Nephron progenitor cell (in vitro differentiated cells): ENCODE data around the gene UBE2H.

ENCODE experiments used
- DNase-seq: peaks from one replicate; pipeline ENCODE4 v3.0.0; 2021
- H3K27ac Mint-ChIP-seq: 2 replicates; pipeline ENCODE4 v1.8.0; 2021; ENCODE audit warnings: mild to moderate bottlenecking, moderate library complexity, mixed read lengths
- H3K27me3 Mint-ChIP-seq: 2 replicates; pipeline ENCODE4 v1.8.0; 2021; ENCODE audit warnings: mild to moderate bottlenecking, low read depth, mixed read lengths; ENCODE audit not compliant: poor library complexity
- H3K36me3 Mint-ChIP-seq: 2 replicates; pipeline ENCODE4 v1.8.0; 2021; ENCODE audit warnings: low read depth, mixed read lengths
- H3K4me1 Mint-ChIP-seq: 2 replicates; pipeline ENCODE4 v1.8.0; 2021; ENCODE audit warnings: mixed read lengths
- H3K4me3 Mint-ChIP-seq: 2 replicates; pipeline ENCODE4 v1.8.0; 2021; ENCODE audit warnings: mild to moderate bottlenecking, moderate library complexity, mixed read lengths
- H3K9me3 Mint-ChIP-seq: 2 replicates; pipeline ENCODE4 v1.8.0; 2021; ENCODE audit warnings: mild to moderate bottlenecking, moderate library complexity, mixed read lengths
- CTCF ChIP-seq: fragments of 200-600 bp; sonication (generic); IDR thresholded peaks from 2 replicates; pipeline ENCODE4 v1.5.0; 2021; ENCODE audit warnings: antibody characterized with exemption

UBE2H gene

DNA sequence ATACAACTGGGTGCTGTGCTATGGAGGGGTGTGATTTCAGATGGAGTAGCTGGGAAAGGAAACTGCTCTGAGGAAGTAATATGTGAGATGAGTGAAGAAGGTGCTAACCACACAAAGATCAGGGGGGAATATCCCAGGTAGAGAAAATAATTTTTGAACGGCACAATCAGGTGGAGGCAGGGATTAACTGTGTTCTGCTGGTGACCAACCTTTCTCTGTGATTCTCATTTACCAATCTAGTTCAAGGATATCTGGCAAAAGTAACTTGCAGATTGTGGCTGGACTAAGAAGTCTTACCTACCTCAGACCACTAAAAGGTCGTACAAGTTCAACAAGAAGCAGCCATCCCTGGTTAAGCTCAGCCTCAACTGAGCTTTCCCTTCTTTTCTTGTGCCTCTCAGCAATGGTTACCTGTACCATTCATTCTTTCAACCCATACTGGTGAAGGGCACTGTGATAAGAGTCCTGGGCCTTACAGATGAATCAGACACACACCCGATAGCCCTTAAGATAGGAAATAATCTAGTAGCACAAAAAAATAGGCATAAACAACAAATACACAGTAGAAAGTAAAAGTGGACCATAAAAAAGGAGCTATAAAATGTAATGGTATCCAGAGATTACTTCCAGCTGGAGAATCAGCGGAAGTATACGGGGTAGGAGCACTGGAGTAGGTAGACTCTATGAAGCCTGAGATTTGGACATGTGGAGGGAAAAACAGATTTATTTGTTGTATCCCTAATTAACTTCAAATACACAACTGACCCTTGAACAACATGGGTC lies 96.6 kb downstream of the UBE2H start:
- Mint-ChIP-seq H3K4me3 (no peak overlapping the region), H3K4me1 (peaks cover 31% of the 10 kb centered on the region), H3K36me3 (peaks cover 35% of the 10 kb centered on the region), H3K9me3 (no peaks in the 10 kb centered on the region), H3K27ac (peak overlapping the region; percentile 72), H3K27me3 (peaks cover 4% of the 10 kb centered on the region)
- TF ChIP-seq CTCF: no peak
- no peak for DNase-seq

DNA sequence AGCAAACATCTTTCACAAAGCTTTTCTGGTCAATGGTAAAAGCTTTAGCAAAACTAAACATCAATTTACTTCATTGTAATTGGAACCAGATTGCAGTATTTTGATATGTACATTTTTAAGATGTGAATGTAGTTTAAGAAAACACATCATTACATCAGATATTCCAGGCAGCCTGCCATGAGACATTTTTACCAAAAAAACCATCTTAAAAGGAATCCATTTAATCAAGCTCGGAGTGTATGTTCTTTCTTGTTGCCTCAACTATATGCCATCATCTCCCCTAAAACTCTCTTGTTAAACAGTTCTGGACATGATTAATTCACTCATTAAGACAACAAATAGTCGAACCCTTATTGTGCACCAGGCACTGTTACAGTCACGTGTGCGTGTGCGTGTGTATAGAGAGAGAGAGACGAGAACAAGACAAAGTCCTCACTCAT lies 97.5 kb downstream of the UBE2H start:
- peaks cover 38% of the 10 kb centered on the region for H3K36me3 Mint-ChIP-seq
- no peak overlapping the region for H3K27ac Mint-ChIP-seq
- DNase-seq: no peak
- H3K27me3 Mint-ChIP-seq: peaks cover 4% of the 10 kb centered on the region
- no peak for TF ChIP-seq CTCF
- H3K4me1 Mint-ChIP-seq: peaks cover 32% of the 10 kb centered on the region
- no peak overlapping the region for H3K4me3 Mint-ChIP-seq
- H3K9me3 Mint-ChIP-seq: no peaks in the 10 kb centered on the region

DNA sequence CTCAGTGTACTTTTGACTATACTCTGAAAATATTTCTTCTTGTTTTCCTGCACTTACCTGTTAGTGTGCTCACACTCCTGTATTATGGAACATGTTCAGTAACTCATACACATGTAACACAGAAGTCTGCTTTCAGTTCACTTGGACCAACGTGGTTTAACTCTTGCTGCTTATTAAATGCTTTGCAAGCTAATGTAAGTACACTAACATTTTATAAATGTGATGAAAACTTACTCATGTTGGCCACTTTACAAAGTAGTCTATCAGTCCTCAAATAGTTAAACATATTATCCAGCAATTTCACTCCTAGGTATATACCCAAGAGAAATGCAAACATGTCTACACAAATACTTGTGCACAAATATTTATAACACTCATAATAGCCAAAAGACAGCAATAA lies 98.4 kb downstream of the UBE2H start:
- Mint-ChIP-seq H3K4me3 (no peak overlapping the region), H3K27ac (peak overlapping the region; percentile 66), H3K4me1 (peaks cover 33% of the 10 kb centered on the region), H3K9me3 (no peaks in the 10 kb centered on the region), H3K27me3 (peaks cover 4% of the 10 kb centered on the region), H3K36me3 (peaks cover 45% of the 10 kb centered on the region)
- TF ChIP-seq CTCF: no peak
- no peak for DNase-seq

GRCh38 chr7:129853661-129854268 lies 99.0 kb downstream of the UBE2H start:
- H3K36me3 Mint-ChIP-seq: peaks cover 48% of the 10 kb centered on the region
- no peak overlapping the region for H3K4me3 Mint-ChIP-seq
- peaks cover 29% of the 10 kb centered on the region for H3K4me1 Mint-ChIP-seq
- no peaks in the 10 kb centered on the region for H3K9me3 Mint-ChIP-seq
- H3K27ac Mint-ChIP-seq: peak overlapping the region; percentile 66
- no peak for DNase-seq
- TF ChIP-seq CTCF: no peak
- peaks cover 4% of the 10 kb centered on the region for H3K27me3 Mint-ChIP-seq

DNA sequence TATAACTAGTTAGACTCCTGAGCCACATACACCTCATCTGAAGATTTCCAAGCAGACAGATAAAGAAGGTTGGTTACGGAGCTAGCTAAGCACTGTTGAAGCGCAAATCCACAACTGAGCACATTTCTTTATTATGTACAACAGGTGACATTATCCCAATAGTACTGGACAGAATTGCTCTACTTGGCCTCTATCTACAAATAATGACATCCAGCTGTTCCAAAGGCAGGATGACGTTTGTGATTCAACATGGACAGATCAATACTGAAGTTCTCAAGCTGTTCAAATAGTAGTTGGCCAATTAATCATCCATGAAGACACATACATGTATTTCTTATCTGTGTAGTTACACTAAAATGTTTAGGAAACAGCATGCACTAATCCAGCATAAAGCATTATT lies 101.0 kb downstream of the UBE2H start:
- DNase-seq: no peak
- no peak overlapping the region for H3K4me3 Mint-ChIP-seq
- H3K9me3 Mint-ChIP-seq: no peaks in the 10 kb centered on the region
- H3K4me1 Mint-ChIP-seq: peaks cover 29% of the 10 kb centered on the region
- peaks cover 52% of the 10 kb centered on the region for H3K36me3 Mint-ChIP-seq
- TF ChIP-seq CTCF: no peak
- H3K27me3 Mint-ChIP-seq: peaks cover 4% of the 10 kb centered on the region
- no peak overlapping the region for H3K27ac Mint-ChIP-seq

DNA sequence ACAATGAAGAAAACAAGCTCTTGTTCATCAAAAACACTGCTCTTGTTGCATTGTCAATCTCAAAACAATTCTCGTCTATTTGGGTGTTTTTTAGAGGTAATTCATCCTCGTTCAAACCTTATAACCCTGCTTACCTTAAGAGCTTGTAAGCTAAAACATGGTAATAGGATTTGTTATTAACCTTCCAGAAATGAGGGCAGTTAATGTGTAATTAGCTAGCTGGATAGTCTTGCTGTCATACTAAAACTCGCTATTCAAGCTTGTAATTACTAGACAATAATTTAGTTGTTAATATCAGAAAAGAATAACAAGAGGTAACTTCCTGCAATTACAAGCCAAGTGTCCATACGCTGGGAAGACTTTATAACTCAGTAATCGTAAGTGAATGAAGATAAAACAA lies 101.6 kb downstream of the UBE2H start:
- peaks cover 55% of the 10 kb centered on the region for H3K36me3 Mint-ChIP-seq
- H3K27ac Mint-ChIP-seq: no peak overlapping the region
- H3K27me3 Mint-ChIP-seq: peaks cover 4% of the 10 kb centered on the region
- TF ChIP-seq CTCF: no peak
- no peak overlapping the region for H3K4me3 Mint-ChIP-seq
- DNase-seq: no peak
- peaks cover 29% of the 10 kb centered on the region for H3K4me1 Mint-ChIP-seq
- no peaks in the 10 kb centered on the region for H3K9me3 Mint-ChIP-seq
